Endothelial cell of hepatic sinusoid (primary cell): ENCODE data around the gene L3MBTL4.
"Not testable (repeated sequence)": the region's sequence is repeated elsewhere in the genome, so short reads cannot be mapped to it uniquely, and the experiment has no call there.

Source experiments
- in situ Hi-C: cut with HindIII; loops from 2 replicates; pipeline ENCODE4 v1.10.0; 2017; ENCODE audit warnings: low sequenced_read_pairs

The L3MBTL4 gene

DNA sequence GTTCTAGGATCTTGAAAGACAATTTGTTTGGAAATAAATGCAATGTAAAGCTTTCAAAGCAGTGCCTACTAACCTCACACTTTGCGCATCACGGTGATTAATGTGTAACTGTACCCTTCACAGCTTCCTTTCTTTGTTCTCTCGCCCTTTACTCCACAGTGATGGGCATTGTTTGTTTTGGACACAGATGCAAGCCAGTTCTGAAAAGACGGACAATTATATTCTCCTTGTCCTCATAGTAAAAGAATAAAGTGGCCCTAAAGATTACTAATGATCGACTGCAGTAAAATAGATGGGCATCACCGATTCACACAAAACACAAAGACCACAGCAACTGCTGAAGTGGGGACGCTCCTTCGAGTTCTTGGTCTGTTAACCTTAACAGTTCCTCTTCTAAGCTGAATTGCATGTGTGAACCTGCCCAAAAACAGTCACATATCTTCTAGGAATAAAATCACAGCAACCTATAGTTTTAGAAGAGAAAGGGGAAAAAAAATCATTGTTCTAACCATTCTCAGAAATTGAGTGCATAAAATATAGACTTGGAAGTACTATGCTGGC lies 7.7 kb downstream of the L3MBTL4 start:
- in situ Hi-C loops, result no loop called here

DNA sequence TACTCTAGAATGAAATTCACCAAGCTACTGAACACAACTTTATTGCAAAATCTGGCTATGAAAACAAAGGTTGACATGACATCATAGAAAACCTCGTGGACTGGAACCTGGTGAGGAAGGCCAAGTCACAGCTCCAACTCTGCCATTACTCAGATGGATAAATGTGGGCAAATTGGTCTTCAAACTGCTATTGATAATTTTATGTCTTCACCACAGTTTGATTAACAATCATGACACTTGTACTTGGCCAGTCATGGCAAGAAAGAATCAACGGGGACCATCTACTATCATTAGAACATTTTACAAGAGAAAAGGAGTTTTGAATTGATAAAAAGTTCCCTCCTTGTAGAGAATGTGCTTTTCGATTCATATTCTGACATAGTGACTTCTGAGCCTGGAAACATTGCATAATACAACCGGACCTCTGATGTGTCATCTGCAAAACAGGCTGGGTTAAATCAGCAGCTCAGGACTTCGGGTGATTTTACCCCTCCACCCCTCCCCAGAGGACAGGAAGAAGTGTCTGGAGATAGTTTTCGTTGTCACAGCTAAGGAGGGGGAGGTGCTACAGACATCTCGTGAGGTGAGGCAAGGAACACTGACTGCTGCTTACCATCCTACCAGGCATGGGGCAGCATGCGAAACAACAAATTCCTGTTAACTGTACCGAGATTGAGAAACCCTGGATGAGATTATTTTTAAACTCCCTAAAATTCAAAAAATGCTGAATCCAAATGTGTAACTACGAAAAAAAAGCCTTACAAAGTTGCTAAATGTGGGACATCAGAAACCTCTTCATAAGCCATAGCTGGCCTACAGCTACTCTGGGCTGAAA lies 8.4 kb downstream of the L3MBTL4 start:
- in situ Hi-C loops, result no loop called here

DNA sequence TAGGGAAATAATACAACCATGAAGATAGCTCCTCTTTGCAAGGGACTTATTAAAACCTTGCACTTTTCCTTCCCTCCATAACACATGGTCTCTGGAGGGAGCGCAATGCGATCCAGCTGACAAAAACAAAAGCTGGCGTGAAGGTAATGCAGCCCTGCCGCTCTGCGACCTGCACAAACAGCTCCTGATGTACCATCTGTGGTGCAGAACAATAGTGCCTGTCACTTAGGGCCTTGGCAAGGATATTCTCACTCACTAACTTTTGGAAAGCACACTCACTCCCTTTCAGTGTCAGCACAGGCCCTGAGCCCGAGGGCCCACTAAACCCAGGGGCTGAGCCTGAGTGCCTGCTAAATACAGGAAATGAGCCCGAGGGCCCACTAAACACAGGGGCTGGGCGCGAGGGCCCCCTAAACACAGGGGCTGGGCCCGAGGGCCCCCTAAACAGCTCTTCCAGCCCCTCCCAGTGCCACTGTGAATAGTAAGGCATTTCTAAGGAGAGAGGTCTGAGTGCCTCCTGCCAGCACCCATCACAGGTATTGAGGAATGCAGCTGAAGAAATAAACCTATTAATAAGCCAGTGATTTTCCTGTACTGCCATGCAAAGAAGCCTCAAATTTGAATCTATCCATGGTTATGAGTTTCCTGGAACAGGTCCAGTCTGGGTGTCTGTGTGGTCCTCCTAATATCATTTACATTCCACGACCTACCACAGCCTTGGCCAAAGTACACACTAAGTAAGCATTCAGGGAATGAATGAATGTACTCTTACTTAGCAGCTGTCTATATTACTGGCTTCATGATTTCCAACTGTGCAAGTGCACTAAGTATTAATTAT lies 9.3 kb downstream of the L3MBTL4 start:
- in situ Hi-C loops, result no loop called here

DNA sequence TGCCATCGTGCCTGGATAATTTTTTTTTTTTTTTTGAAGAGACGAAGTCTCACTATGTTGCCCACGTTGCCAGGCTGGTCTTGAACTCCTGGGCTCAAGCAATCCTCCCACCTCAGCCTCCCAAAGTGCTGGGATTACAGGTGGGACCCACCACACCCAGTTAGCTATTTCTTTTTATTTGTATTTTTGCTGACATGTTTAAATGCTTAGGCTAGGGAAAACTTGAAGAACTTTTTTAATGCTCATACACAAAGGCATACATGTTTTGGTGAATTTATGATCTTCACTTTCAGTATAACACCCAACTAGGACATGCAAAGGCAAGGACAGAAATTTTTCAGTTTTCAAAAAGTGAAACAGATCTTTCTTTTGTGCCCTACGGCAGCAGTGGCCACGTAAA lies 9.9 kb downstream of the L3MBTL4 start:
- in situ Hi-C loops, result no loop called here

DNA sequence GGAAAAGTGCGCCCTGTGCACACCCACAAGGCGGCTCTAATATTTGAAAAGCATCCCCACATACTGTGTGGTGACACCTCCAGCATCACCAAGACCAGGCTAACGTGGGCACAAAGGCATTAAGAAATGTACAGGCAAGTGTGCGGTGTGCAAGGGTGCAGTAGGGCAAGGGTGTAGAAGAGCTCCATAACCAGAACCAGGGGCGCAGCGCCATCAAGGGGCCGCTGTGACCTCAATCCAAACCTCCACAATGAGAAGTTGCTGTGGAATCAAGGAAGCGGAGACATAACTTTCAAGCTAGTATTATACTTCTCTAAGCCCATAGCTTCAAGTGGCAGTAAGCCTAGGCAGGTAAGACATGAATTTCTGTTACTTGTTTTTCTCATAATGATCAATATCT lies 13.0 kb downstream of the L3MBTL4 start:
- in situ Hi-C loops, result no loop called here

DNA sequence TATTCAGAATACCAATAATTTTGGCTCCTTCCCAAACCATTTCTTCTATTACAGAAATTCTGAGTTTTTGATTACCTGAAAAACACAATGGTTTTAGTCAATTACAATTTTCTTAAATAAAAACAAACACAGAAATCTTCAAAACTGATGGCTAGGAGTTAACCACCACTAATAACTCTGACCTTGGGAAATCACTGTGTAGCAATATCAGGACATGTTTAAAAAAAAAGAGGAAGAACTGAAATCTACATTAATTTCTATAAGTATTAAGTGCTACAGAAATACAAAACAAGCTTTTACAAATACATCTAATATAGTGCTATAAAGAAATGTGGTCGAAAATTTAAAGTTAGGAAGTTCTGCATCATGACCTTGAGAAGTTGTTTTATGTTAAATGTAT lies 14.9 kb downstream of the L3MBTL4 start:
- in situ Hi-C loops, result no loop called here

DNA sequence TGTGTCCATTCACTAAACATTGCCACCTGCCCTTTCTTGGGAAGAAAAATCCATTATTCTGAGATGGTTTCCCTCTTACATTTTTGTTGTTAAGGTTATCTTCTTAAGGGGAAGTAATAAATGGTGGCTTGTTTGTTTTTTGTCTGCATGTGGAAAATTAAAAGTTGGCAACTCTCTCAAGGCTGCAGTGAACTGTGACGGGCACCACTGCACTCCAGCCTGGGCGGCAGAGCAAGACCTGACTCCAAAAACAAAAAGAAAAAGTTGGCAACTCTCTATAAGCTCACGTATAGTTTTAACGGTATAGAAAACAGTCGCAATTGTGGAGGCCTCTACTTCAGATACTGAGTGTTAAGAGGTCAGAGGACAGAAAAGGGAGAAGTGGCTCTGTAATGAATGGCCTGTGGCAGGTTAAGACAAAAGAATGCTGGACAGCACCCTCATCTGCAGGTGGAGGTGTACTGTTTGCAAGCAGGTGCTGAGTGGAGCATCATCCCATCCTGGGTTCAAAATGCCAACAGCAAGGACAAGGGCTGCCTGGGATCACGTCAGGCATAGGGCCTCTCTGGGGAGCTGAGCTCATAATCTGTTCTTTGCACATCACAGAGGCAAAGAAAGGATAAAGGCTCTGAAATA lies 16.7 kb downstream of the L3MBTL4 start:
- in situ Hi-C loops, result no loop called here

DNA sequence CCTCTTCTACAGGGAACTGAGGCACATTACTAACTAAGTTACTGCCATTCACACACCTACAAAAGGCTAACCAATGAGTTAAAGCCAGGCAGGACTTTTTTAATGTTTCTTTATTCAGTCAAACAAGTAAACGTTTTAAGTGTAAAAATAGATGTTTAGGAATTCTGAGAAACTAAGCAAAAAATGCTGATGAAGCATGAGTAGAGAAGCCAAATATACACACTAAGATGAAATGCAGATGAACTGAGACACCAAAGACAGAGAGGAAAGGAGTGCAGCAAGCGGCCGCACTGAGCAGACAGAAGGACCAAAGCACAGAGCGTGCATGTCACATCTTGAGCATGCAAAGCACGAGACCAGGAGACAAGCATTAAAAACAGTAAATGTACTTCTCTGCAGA lies 17.9 kb downstream of the L3MBTL4 start:
- in situ Hi-C loops, result no loop called here

DNA sequence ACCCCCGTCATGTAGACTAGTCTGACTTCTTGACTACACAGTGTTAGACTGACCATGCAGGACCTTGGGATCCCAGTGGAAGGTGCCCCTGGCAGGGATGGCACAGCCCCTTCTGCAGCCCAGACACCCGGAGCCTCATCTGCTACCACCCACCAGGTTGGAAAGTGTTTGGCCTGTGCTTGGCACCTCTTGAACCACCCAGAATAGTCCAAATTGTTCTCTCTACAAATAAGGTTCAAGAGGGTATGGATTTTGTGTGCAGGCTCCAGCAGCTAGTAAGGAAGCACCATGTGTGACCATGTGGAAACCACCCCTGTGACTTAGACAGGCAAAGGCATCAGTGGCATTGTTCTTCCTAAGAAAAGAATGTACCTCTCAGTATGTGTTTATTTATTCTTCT lies 18.4 kb downstream of the L3MBTL4 start:
- in situ Hi-C loops, result no loop called here

DNA sequence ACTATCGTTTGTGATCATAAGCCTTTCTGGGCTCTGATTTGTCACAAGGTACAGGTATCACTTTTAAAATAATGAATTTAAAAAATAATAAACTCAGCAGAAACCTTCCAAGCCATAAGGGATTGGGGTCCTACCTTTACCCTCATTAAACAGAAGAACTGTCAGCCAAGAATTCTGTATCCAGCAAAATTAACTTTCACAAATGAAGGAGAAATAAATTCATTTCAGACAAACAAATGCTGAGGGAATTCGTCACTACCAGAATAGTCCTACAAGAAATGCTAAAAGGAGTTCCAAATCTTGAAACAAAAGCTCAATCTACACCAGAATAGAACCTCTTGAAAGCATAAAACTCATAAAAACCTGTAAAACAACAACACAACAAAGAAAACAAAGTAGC lies 25.7 kb downstream of the L3MBTL4 start:
- in situ Hi-C loops, result no loop called here

DNA sequence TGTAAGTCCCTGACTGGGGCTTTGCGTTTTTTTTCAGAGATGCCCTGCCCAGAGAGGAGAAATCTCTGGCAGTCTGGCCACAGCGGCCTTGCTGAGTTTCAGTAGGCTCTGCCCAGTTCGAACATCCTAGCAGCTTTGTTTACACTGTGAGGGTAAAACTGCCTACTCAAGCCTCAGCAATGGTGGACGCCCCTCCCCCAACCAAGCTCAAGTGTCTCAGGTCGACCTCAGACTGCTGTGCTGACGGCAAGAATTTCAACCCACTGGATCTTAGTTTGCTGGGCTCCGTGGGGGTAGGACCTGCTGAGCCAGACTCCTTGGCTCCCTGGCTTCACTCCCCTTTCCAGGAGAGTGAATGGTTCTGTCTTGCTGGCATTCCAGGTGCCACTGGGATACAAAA lies 31.7 kb downstream of the L3MBTL4 start:
- in situ Hi-C loops, result no loop called here

DNA sequence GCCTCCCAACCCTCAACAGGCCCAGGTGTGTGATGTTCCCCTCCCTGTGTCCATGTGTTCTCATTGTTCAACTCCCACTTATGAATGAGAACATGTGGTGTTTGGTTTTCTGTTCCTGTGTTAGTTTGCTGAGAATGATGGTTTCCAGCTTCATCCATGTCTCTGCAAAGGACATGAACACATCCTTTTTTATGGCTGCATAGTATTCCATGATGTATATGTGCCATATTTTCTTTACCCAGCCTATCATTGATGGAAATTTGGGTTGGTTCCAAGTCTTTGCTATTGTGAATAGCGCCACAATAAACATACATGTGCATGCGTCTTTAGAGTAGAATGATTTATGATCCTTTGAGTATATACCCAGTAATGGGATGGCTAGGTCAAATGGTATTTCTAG lies 37.2 kb downstream of the L3MBTL4 start:
- in situ Hi-C loops, result not testable (repeated sequence)

DNA sequence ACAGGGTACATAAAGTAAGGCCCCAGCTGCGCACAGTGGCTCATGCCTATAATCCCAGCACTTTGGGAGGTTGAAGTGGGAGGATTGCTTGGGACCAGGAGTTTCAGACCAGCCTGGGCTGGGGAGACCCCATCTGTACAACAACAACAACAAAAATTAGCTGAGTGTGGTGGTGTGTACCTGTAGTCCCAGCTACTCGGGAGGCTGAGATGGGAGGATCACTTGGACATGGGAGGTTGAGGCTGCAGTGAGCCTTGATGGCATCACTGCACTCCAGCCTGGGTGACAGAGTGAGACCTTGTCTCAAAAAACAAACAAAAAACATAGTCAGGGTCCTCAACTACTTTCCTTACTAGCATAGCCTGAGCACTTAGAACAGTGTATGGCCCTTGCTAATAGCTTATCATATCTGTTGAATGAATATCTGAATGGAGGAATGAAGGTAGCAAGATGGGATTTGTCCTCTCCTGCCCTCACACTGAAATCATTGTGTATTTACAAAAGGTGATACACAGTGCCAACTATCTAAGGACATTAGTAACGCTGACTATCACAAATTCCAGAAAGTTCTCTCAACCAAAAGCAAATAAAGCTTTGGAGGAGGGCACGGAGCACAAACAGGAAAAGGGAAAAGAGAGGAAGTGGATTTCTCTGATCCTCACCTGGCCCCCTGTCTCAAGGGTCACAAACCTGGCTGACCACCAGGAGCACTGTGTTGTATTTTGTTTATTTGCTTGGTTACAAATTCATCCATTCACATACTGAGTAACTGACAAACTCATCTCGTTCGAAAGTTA lies 38.1 kb downstream of the L3MBTL4 start:
- in situ Hi-C loops, result no loop called here

DNA sequence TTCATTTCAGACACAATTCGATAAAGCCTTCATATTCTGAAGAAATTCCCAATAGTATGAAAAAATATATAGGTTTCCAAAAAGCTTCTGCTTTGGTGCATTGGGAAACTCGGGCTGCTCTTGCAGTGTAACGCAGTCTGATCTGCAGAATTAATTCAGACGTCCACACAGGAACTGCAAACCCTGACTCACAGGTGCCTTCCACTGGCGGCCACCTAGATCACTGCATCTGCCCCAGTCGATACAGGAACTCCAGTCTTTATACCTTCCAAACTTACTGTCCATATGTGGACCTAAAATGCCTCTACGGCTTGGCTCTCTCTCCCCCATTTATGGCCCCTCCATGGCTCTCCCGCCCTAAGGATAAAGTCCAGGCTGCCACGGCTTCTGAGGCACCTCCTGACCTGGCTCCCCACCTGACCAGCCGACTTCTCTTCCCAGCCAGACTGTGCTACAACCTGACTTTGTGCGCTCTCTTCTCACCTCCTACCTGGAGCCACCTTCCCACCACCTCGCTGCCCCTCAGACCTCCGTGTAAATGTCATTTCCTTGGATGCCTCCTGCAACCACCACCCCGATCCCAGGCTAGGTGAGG lies 39.7 kb downstream of the L3MBTL4 start:
- in situ Hi-C loops, result no loop called here

DNA sequence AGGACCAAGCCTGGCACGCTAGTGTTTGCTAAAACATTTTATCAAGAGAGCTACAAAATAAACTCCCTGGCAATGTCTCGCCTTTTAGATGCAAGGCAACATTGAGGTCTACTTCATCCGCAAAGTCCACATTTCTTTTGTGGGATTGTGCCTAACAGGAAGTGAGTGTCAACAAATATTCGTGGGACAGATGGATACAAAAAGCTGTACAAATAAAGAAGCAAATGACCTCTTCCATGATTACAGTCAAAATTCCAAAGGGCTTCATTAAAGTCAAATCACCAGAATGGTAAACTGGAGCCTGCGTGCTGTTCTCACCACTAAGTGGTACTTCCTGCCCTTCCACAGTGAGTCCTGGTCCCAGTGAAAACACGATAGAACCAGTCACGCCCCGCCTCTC lies 40.4 kb downstream of the L3MBTL4 start:
- in situ Hi-C loops, result no loop called here

DNA sequence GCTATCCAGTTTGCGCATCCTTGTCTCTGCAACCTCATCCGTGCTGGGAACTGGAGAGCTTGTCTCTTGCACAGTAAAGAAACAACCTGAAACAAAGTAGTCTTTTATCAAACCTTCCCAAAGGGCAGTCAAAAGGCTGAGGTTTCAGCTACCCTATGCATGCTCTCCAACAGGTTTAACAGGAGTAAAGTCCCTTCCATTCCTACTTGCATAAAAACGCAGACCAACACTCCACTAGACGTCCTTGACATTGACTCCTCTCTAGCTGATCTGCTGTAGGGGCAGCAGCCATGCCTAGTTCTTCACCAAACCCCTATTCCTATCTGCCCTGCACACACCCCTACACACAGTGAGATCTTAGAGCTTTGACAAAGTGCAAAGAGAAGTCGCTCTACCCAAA lies 41.5 kb downstream of the L3MBTL4 start:
- in situ Hi-C loops, result no loop called here

DNA sequence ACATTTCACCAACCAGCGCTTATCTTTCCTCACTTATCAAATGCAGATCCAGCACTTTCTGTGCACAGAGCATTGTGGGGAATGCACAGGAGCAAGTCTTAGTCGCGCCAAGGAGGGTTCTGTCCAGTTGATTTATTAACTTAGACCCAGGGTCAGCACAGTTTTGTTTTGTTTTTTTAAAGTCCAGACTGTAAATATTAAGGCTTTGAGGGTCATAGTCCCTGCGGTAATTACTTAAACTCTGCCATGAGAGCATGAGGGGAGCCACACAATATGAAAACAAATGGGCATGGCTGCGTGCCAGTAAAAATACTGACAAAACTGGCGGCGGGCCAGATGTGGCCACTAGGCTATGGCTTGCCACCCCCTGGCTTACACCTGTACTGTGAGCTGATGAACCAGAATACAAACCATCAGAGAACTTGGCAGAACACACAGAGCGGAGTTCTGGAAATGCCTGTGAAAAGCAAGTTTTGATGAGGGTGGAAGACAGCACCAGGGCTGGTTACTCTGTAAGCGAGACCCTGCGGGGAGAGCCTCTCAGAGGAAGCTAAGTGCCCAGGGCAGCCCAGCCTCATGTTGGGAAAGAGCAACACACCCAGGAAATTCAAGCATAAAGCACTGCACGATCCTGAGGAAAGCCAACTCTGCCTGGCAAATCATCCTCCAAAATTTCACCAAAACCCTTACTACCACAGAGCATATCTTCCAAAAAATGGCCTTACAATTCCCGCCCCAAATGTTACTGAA lies 43.6 kb downstream of the L3MBTL4 start:
- in situ Hi-C loops, result no loop called here

DNA sequence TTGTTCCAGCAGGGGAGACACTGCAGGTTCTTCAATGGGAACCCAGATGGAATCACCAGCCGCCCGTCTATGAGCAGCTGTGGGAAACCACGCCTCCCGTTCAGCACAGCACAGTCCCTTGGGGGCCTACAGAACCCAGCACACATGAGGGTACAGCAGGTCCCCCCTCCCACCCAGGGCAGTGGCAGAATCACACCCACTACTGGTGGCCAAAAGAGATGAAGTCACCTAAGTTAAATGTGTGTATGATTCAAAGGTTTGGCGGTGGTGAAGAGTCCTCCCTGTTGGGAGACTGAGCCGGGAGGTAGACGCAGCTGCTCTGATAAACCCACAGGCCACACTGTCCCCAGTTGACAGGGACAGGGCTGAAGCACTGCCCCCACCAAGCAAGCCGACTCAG lies 44.3 kb downstream of the L3MBTL4 start:
- in situ Hi-C loops, result no loop called here

DNA sequence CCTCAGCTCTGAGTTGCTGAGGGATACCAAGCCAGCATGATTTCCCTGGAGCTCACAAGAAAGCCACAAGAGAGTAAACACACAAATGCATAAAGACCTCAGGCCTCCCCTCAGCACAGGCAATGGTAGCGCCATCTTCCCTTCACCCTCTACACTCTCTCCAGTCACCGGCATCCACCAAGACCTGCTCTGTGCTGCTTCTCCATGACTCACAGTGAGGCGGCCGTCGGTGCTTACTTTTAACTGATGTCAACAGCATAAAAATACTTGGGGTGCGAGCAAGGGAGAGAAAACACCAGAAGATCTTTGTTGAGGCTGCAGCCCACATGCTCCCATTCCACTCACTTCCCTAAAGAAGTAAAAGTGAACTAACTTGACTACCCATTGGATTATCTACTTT lies 46.7 kb downstream of the L3MBTL4 start:
- in situ Hi-C loops, result no loop called here

DNA sequence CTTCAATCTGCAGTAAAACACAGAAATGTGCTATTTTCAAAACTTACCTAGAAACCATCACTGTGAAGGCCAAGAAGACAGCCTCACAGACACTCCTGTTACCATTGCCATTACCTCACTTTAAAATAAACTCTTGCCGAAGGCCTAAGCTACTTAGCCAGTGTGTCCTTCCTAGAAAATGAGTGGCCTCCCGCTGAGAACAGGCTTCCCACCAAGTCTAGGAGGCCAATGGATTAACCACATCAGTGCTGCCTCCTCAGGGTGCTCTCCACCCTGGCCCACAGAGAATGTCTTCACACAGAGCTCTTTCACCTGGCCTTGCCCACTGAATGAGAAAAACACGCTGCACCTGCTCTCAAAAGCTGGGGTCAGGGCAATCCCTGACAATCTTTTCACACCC lies 47.5 kb downstream of the L3MBTL4 start:
- in situ Hi-C loops, result no loop called here
